ENCODE measurements around the gene DMD.

- TF ChIP-seq POLR2AphosphoS5 (IDR thresholded peaks at IDR 0.05; ENCODE audit: low read depth, low read length) (no peak), CTCF (IDR thresholded peaks at IDR 0.05) (no peak), SIN3A (IDR thresholded peaks at IDR 0.05; ENCODE audit: borderline replicate concordance, insufficient read depth, low read depth, low read length) (no peak), TCF7L2 (IDR thresholded peaks at IDR 0.05; ENCODE audit: low read depth, low read length) (no peak)
- TF ChIP-seq, protein P1, sequence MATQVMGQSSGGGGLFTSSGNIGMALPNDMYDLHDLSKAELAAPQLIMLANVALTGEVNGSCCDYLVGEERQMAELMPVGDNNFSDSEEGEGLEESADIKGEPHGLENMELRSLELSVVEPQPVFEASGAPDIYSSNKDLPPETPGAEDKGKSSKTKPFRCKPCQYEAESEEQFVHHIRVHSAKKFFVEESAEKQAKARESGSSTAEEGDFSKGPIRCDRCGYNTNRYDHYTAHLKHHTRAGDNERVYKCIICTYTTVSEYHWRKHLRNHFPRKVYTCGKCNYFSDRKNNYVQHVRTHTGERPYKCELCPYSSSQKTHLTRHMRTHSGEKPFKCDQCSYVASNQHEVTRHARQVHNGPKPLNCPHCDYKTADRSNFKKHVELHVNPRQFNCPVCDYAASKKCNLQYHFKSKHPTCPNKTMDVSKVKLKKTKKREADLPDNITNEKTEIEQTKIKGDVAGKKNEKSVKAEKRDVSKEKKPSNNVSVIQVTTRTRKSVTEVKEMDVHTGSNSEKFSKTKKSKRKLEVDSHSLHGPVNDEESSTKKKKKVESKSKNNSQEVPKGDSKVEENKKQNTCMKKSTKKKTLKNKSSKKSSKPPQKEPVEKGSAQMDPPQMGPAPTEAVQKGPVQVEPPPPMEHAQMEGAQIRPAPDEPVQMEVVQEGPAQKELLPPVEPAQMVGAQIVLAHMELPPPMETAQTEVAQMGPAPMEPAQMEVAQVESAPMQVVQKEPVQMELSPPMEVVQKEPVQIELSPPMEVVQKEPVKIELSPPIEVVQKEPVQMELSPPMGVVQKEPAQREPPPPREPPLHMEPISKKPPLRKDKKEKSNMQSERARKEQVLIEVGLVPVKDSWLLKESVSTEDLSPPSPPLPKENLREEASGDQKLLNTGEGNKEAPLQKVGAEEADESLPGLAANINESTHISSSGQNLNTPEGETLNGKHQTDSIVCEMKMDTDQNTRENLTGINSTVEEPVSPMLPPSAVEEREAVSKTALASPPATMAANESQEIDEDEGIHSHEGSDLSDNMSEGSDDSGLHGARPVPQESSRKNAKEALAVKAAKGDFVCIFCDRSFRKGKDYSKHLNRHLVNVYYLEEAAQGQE (IDR thresholded peaks at IDR 0.05; ENCODE audit: insufficient read depth in 1 of 2, low read depth in 2 of 2, low read length in 1 of 2), result no peak
These were observed 1959.2 kb downstream of the DMD start for GRCh38 chrX:31252133-31252532.

Measured in Panc1 (cell line).